HFFc6 (cell line): Measurements from ENCODE around the gene ERN1. TPM values are rescaled to one million over a fixed set of nuclear protein-coding genes. Genes with fewer than 3 reads are reported as not detected.

Experiments
- DNase-seq: peaks from one replicate; pipeline ENCODE4 v3.0.0-alpha.2; 2018
- H3K27ac Mint-ChIP-seq: 2 replicates; pipeline ENCODE4 v1.8.0; 2020; ENCODE audit warnings: mild to moderate bottlenecking, mixed read lengths
- H3K27me3 Mint-ChIP-seq: 2 replicates; pipeline ENCODE4 v1.8.0; 2021; ENCODE audit warnings: mild to moderate bottlenecking, moderate library complexity, mixed read lengths; ENCODE audit not compliant: insufficient read depth
- H3K36me3 Mint-ChIP-seq: 2 replicates; pipeline ENCODE4 v1.8.0; 2021; ENCODE audit warnings: low read depth, mixed read lengths
- H3K4me1 Mint-ChIP-seq: 2 replicates; pipeline ENCODE4 v1.8.0; 2020; ENCODE audit warnings: low read depth, mixed read lengths
- H3K4me3 Mint-ChIP-seq: 2 replicates; pipeline ENCODE4 v1.8.0; 2020; ENCODE audit warnings: mild to moderate bottlenecking, moderate library complexity, mixed read lengths
- H3K9me3 Mint-ChIP-seq: 2 replicates; pipeline ENCODE4 v1.8.0; 2020; ENCODE audit warnings: mild to moderate bottlenecking, mixed read lengths
- total RNA-seq, 6 experiments: library from RNA; stranded (reverse); fragmentation: NEBNext Ultra II Directional; extraction: Animal tissue kit (Norgen Biotek cat#: 25700); gene quantifications; 2 replicates in 1 of 6; 3 replicates in 5 of 6; pipeline ENCODE4 v1.2.3, GENCODE V29; 2021
- TF ChIP-seq, protein P1 (sequence below): fragments of 200-600 bp; sonication (generic); IDR thresholded peaks from 2 replicates; pipeline ENCODE4 v1.5.0; 2021; ENCODE audit warnings: antibody characterized with exemption, mild to moderate bottlenecking

Gene ERN1
- total RNA-seq, 6 experiments from 2014 or later = 6.8 to 12.8 (median 7.9) TPM

DNA sequence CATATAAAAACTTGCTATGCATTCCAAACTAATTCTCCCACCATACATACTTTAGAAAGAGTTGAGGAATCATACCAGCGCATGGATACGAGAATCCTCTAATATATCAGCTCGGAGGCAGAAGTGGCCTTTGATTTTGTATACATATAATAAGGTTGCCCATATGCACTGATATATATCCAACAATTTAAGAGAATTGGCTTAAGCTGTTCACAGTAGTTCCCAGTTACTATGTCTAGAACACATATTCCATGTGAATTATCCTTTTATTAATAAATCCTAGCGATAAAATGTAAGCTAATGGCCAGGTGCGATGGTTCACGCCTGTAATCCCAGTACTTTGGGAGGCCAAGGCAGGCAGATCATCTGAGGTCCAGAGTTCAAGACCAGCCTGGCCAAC lies 19.3 kb upstream of the ERN1 start:
- TF ChIP-seq, protein P1, sequence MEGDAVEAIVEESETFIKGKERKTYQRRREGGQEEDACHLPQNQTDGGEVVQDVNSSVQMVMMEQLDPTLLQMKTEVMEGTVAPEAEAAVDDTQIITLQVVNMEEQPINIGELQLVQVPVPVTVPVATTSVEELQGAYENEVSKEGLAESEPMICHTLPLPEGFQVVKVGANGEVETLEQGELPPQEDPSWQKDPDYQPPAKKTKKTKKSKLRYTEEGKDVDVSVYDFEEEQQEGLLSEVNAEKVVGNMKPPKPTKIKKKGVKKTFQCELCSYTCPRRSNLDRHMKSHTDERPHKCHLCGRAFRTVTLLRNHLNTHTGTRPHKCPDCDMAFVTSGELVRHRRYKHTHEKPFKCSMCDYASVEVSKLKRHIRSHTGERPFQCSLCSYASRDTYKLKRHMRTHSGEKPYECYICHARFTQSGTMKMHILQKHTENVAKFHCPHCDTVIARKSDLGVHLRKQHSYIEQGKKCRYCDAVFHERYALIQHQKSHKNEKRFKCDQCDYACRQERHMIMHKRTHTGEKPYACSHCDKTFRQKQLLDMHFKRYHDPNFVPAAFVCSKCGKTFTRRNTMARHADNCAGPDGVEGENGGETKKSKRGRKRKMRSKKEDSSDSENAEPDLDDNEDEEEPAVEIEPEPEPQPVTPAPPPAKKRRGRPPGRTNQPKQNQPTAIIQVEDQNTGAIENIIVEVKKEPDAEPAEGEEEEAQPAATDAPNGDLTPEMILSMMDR = no peak
- Mint-ChIP-seq H3K27ac (no peak overlapping the region), H3K36me3 (peaks cover 5% of the 10 kb centered on the region; the same call in 1 of the 2 replicates), H3K4me1 (peaks cover 26% of the 10 kb centered on the region), H3K9me3 (no peaks in the 10 kb centered on the region), H3K4me3 (no peak overlapping the region), H3K27me3 (no peaks in the 10 kb centered on the region; the same call in 1 of the 2 replicates)
- DNase-seq = no peak

DNA sequence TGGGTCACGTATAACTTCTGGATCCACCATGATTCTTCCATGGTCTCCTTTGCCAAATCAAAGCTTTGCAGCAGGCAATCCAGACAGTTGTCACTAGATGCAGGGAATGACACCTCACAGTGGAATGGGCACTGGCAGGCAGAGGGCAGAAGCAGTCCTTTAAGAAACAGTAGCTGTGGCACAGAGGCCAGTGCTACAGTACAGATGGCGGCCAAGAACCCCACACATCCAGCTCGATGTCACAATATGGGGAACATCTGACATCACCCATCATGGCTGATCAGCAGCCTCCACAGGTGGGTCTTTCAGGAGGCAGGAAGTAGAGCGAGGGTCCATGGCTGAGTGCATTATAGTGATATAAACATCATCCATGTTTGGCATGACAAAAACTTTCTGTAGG lies 18.8 kb upstream of the ERN1 start:
- Mint-ChIP-seq H3K36me3 (peaks cover 5% of the 10 kb centered on the region; the same call in 1 of the 2 replicates), H3K27ac (no peak overlapping the region), H3K4me1 (peaks cover 26% of the 10 kb centered on the region), H3K9me3 (no peaks in the 10 kb centered on the region), H3K4me3 (no peak overlapping the region), H3K27me3 (no peaks in the 10 kb centered on the region; the same call in 1 of the 2 replicates)
- TF ChIP-seq, protein P1 = no peak
- peak; percentile 12 for DNase-seq

DNA sequence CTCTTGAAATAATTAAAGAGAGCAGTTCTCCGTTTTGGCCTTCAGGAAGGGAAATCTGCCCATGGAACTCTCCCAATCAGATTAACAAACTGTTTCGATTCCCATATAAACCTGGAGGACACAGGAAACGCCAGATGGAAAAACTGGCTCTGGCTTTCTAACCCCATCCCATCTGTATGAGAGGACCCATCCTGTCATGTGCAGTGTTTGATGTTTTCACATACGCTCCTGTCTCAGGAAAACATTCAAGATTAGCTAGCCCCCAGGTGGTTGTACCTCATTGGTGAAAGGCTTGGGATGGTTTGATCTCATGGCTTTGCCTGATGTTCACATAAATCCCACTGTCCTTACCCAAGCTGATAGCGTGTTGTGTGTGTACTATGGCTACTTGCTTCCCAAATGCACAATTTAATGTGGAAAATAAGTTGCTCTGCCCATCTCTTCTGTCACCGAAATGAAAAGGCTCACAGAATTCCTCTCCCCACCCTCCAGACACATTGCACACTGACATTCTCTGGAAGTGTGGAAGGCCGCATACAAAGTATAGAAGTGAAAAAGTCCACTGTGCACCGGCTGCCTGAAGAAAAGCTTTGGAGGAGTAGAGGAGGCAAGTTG lies 18.2 kb upstream of the ERN1 start:
- H3K27ac Mint-ChIP-seq = no peak overlapping the region
- H3K4me3 Mint-ChIP-seq = no peak overlapping the region
- H3K9me3 Mint-ChIP-seq = no peaks in the 10 kb centered on the region

DNA sequence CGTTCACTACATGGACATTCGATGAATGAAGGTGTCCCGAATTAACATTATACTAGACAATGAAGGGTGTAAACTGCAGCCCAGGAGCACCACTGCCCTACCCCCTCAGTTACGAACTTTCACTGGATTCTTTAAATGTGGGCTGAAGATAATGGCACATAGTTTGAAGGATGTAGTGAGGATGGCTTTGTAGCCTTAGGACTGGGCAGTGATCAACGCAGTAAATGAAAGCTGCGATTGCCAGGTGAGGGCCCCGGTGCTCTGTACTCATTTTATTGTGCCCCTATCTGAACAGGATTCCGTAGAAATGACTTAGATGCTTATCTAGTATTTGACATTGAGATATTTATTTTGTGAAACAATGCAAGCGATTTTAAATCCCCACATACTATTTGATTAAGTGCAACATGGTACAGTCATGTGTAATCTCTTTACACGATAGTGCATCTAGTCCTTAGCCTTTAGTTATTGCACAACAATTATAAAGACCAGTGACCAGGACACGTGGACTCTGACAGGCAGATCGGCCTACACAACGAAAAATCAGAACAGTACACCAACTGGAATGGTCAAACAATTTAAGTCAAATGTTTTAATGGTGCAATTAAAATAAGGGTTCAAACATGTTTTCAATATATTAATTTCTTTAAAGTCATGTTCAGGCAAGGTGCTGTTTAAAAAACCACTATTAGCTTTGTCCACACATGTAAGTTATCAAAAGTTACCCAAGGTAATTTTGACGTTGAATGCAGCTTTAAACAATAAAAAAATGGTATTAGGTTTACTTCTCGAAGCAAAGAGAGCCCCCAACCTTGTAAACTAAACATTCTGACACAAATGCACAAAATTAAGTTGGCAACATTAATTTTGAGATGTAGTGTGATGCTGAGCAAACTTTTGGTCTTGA lies 17.4 kb upstream of the ERN1 start:
- H3K9me3 Mint-ChIP-seq = no peaks in the 10 kb centered on the region
- peaks cover 5% of the 10 kb centered on the region; the same call in 1 of the 2 replicates for H3K36me3 Mint-ChIP-seq
- H3K4me3 Mint-ChIP-seq = no peak overlapping the region
- no peaks in the 10 kb centered on the region; the same call in 1 of the 2 replicates for H3K27me3 Mint-ChIP-seq
- no peak overlapping the region for H3K27ac Mint-ChIP-seq
- TF ChIP-seq, protein P1 = no peak
- DNase-seq = peak; percentile 36
- H3K4me1 Mint-ChIP-seq = peaks cover 26% of the 10 kb centered on the region

More for the DNA sequence above, 18.2 kb upstream of the ERN1 start:
- Mint-ChIP-seq H3K36me3 (peaks cover 5% of the 10 kb centered on the region; the same call in 1 of the 2 replicates), H3K27me3 (no peaks in the 10 kb centered on the region; the same call in 1 of the 2 replicates), H3K4me1 (peaks cover 26% of the 10 kb centered on the region)
- no peak for DNase-seq
- TF ChIP-seq, protein P1 = no peak

DNA sequence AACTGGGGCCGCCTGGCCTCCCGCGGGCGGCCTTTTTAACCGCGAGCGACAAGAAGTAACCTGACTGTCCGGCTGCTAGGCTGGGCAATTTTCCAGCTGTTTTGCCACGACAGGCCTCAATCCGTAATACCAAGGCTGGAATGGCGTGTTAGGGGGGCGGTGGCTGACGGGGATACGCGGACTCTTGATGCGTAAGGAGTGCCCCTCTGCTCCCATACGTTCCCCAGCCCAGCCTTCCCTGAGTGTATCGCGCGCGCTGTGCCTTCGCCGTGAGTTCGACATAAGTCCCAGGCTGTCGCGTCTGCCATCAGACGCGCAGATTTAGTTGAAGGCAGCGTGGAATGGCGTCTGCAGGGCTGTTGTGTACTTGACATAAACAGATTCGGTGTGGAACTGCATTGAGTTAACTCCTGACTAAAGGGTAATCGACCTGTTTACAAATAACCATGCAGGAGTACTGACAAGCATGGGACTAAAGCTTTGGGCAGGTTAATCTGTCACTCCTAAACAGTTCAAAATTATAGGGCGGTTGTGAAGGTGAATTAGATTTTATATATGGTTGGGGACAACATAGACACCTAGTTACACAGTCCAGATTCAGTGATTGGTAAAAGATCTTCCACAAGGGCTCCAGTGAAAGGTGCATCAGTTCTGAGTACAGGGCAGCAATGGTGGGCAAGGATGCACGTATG lies 16.6 kb upstream of the ERN1 start:
- H3K36me3 Mint-ChIP-seq = peaks cover 5% of the 10 kb centered on the region; the same call in 1 of the 2 replicates

More for the DNA sequence above, 16.6 kb upstream of the ERN1 start:
- Mint-ChIP-seq H3K27ac (no peak overlapping the region), H3K27me3 (no peaks in the 10 kb centered on the region; the same call in 1 of the 2 replicates), H3K4me3 (no peak overlapping the region), H3K9me3 (no peaks in the 10 kb centered on the region), H3K4me1 (peaks cover 26% of the 10 kb centered on the region)
- DNase-seq = peak; percentile 41
- TF ChIP-seq, protein P1 = no peak
